Activated T-cell treated with anti-CD3 and anti-CD28 coated beads for 1 hour (primary cell): ENCODE measurements around the gene PSTPIP1.

ENCODE experiments used
- DNase-seq: peaks from one replicate; pipeline ENCODE4 v3.0.0-alpha.2; 2020; ENCODE audit warnings: low read depth

The PSTPIP1 gene

GRCh38 chr15:76998663-76999285 lies 3.8 kb downstream of the PSTPIP1 start:
- DNase-seq: no peak

- no peak for DNase-seq
Measured at GRCh38 chr15:76999996-77000395, 5.1 kb downstream of the PSTPIP1 start.

GRCh38 chr15:77001351-77001750 lies 6.4 kb downstream of the PSTPIP1 start:
- no peak for DNase-seq

DNA sequence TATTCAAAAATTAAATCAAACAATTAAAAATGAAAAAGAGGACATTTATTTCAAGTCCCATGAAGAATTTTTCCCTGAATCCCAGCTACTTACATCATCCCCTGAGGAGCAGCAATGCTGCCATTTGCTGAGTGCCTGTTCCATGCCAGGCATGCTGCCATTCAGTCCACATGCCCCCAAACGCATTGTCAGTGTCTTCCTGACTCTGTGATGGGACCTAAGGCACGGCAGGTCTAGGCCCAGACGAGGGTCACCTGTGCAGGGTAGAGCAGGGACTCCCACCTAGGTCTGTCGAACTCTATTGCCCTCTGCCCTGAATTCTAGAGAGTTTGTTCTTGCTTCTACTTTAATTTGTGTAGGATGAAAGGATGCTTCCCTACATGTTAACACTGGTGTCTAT lies 7.0 kb downstream of the PSTPIP1 start:
- DNase-seq: no peak

GRCh38 chr15:77002436-77002835 lies 7.5 kb downstream of the PSTPIP1 start:
- DNase-seq: no peak

DNA sequence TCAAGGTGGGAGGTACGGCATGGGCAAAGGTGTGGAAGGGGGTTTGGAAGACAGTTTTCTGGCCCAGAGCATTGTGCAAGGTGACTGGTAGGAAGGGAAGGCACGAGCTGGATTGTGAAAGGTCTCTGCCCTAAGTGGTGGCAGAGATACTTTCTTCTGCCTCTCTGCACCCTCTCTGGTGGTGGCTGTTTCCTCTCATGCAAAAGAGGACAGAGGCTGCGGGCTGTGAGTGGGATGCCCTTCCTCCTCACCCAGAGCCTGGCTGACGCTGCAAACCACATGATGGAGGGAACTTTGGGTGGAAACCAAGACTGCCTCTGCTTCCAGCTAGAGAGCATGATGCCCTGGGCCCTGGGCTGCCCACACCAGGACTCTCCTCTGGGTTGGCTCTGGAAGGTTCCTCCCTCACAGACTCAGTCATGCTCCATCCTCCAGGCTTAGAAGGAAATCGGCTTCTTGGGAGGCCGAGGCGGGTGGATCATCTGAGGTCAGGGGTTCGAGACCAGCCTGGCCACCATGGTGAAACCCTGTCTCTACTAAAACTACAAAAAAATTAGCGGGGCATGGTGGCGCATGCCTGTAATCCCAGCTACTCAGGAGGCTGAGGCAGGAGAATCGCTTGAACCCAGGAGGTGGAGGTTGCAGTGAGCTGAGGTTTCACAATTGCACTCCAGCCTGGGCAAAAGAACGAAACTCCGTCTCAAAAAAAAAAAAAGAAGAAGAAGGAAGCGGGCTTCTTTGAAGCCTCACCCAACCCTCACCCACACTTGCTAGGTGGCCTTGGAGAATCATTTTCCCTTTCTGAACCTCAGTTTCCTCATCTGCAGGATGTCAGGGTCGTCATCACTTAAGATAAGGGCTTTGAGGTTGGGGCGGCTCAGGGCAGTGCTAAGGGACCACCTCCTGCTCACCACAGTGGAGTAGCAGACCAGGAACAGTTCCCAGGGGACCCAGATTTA lies 8.3 kb downstream of the PSTPIP1 start:
- DNase-seq: peak; percentile 49

- DNase-seq: no peak
Measured at GRCh38 chr15:77004189-77004588, 9.3 kb downstream of the PSTPIP1 start.

DNA sequence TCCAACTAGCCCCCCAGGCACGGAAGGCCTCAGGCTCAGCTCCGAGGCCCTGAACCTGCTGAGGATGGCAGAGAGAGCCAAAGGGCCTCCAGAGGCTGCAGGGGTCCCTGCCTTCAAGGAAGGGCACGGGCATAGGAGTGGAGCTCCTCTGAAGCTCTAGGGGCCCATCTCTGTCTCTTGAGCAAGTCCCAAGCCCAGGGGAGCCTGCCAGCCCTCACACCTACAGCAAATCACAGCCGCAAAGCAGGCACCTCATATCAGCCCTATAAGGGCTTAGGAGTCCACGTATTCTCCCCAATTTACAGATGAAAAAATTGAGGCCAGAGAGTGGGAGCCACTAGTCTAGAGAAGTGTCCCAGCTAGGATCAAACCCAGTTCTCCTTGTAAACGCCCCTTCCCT lies 14.2 kb downstream of the PSTPIP1 start:
- no peak for DNase-seq

DNA sequence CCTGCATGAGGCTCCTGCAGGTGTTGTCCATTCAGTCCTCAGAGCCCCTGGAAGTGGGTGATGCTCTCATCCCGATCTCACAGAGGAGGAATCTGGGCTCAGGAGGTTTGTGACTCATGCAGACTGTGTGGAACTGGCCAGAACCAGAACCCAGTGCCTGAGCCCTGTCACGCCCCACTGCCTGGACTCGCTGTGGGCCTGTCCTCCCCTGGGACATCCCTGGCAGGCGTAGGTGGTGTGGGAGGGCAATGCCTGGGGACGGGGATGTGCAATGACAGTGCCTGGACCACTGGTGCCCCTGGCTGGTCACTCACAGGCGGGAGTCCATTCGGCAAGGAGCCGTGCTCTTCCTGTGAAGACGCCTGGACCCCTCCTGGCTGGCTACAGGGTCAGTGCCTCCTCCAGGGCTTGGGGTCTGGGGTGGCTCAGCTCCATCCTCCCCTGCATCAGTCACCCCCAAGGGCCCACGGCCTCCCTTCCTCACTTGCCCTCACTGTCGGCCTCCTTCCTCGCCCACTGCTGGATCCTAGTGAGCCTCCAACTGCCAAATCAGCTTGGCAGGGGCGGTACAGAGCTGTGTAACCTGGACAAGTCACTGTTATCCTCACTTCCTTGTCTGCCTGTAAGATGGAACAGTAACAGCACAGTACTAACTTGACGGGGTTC lies 14.9 kb downstream of the PSTPIP1 start:
- no peak for DNase-seq

- DNase-seq: no peak
Measured at GRCh38 chr15:77010312-77010686, 15.4 kb downstream of the PSTPIP1 start.

GRCh38 chr15:77010857-77011256 lies 15.9 kb downstream of the PSTPIP1 start:
- no peak for DNase-seq

- DNase-seq: no peak
Measured at GRCh38 chr15:77012117-77012712, 17.3 kb downstream of the PSTPIP1 start.

DNA sequence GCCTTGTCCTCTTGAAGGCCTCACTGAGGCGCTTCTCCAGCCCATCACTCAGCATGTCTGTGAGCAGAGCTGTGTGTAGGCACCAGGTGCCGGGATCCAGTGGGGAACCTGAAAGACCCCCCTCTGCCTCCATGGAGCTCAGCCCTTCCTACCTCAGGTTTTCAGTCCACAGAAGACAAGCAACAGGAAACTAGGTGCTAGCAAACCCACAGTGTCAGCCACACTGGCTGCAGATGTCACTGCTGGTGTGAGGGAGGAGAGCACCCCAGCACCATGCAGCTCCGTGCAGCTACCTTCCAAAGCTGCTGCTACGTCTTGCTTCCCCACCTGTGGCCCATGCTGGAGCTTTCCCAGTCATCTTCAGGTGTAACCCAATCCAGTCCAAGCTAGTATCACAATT lies 17.9 kb downstream of the PSTPIP1 start:
- no peak for DNase-seq

- peak; percentile 75 for DNase-seq
Measured at GRCh38 chr15:77013776-77014131, 18.8 kb downstream of the PSTPIP1 start.

DNA sequence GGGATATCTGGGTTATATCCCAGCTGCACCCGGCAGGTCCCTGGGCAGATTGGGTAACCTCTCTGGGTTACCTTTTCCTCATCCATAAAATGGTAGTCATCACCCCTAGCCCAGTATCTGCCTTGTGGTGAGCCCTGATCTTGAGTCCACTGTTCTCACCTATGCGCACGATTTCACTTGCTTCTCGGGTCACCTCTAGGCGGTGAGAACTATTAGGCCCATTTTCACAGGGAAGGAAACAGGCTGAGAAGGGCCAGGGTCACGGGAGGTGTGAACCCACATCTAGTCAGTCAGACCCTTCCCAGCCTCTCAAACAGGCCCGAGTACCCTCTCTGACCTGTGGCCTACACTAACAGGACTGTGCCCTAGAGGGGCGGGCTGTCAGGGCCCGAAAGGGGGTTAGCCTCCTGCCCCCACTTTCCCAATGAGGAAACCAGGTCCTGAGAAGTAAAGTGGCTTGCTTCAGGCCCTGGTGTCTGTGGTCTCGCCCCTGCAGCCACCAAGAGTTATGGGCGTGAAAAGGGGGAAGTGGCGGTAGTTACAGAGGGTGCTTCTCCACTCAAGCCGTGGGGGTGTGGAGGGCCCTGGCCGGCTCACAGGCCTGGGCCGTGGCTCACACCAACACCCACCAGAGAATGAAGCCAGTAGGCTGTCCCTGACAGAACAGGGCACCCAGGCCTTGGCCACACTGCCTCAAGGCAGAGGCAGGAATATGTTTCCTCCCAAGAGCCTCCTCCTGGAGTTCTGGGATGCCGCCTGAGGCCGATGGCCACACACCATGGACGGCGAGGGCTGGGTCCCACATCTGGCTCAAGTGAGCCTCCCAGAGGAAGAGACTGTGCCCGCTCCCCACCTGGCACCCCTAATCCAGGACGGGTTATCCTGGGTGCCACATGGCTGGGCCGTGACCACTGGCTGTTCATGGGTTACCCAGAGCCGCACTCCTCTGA lies 19.5 kb downstream of the PSTPIP1 start:
- DNase-seq: no peak

GRCh38 chr15:77015646-77016320 lies 20.9 kb downstream of the PSTPIP1 start:
- no peak for DNase-seq

DNA sequence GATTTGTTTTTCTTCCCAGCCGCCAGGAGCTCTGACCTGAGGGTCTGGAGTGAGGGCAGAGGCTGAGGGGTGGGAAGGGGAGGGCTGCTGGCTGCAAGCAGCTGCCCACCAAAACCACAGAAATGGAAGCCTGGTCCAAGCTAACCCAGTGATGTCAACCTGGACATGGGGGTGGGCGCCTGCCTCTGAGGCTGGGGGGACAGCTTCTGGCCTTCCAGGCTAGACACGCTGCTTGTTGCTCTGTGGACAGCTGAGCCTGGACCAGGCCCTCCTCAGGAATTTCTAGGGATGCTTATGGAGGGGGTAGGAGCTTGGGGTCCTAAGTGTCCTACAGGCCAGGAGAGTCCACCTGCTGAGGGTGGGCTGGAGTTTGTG lies 21.4 kb downstream of the PSTPIP1 start:
- no peak for DNase-seq

DNA sequence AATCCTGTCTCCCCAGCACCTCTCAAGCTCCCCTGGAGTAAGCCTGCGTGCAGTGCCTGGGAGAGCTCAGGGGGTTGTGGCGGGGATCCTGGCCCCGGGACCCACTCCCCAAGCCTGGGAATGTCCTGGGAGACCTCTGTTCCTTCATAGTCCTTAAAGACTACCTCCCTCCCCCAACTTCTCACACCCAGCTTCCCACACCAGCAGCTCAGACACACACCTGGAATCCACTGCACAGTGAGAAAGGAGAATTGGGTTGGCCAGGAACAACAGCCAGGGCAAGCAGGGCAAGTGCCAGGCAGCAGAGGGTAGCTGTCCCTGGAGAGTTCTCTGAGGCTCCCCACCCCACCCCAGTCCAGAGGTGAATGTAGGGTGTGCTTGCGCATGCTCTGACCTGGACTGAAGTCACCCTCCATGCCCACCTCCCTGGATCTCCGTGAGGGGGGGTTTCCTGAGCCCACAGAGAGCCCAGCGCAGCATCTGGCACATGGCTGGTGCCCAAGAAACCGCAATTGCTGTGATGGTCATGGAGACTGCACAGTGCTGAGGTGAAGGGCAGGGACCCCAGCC lies 22.2 kb downstream of the PSTPIP1 start:
- DNase-seq: no peak

GRCh38 chr15:77017761-77018720 lies 23.1 kb downstream of the PSTPIP1 start:
- DNase-seq: no peak
